HL-60 (cell line): ENCODE data around the gene LPAR2.

Experiments used
- DNase-seq, 2 experiments: peaks; one replicate each; pipeline ENCODE4 v3.0.0-alpha.2; 2010 to 2020; ENCODE audit warnings: low read depth in 1 of 2, low spot score in 1 of 2
- H3K27ac ChIP-seq: fragments of 250-450 bp; sonication (Bioruptor Pico); replicated peaks from 2 replicates; pipeline ENCODE4 v1.5.1; 2020; ENCODE audit warnings: mild to moderate bottlenecking, moderate library complexity
- H3K27me3 ChIP-seq: fragments of 250-450 bp; sonication (Bioruptor Pico); 2 replicates; pipeline ENCODE4 v1.5.1; 2021; ENCODE audit warnings: mild to moderate bottlenecking, moderate library complexity; ENCODE audit not compliant: insufficient read depth, poor library complexity, severe bottlenecking
- H3K4me3 ChIP-seq: replicated peaks from 2 replicates; pipeline ENCODE4 v1.5.1; 2011; ENCODE audit warnings: mild to moderate bottlenecking, control low read depth, low read length; ENCODE audit not compliant: insufficient read depth
- GABPA ChIP-seq: IDR thresholded peaks from 2 replicates; pipeline ENCODE4 v1.6.1; 2012; ENCODE audit warnings: low read depth
- POLR2AphosphoS5 ChIP-seq: IDR thresholded peaks from 2 replicates; pipeline ENCODE4 v1.6.1; 2012; ENCODE audit warnings: low read depth
- SPI1 ChIP-seq: IDR thresholded peaks from 2 replicates; pipeline ENCODE4 v1.6.1; 2012; ENCODE audit warnings: low read depth, mild to moderate bottlenecking, borderline replicate concordance
- TF ChIP-seq, protein P1 (sequence below): IDR thresholded peaks from one replicate; pipeline ENCODE4 v1.5.1; 2011; ENCODE audit warnings: low read length, control low read depth, inconsistent platforms; ENCODE audit not compliant: insufficient read depth
- TF ChIP-seq, protein P2 (sequence below): IDR thresholded peaks from 2 replicates; pipeline ENCODE4 v1.6.1; 2012; ENCODE audit warnings: low read depth; ENCODE audit not compliant: insufficient replicate concordance

Gene LPAR2

DNA sequence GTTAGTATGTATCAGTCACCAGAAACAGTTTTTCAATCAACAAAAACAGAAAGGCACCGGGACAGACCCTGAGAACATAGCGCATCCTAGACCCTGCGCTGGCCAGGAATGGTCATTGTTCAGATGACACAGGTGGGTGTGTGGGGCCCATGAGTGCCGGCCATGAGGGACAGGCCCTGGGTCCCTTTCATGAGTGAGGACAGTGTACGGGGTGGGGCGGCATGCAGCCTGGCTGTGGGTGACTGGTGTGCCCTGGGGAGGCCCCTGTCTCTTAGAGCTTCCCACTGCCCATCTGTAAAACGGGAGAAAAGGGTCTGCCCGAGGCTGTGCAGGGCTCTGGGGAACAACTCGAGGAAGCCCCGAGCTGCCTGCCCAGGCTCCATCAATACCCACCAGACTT, 35.3 kb downstream of the LPAR2 start:
- Histone ChIP-seq H3K27ac (no peak overlapping the region), H3K27me3 (no peaks in the 10 kb centered on the region), H3K4me3 (no peak overlapping the region)
- DNase-seq: no peak
- TF ChIP-seq SPI1: no peak
- TF ChIP-seq, protein P1, sequence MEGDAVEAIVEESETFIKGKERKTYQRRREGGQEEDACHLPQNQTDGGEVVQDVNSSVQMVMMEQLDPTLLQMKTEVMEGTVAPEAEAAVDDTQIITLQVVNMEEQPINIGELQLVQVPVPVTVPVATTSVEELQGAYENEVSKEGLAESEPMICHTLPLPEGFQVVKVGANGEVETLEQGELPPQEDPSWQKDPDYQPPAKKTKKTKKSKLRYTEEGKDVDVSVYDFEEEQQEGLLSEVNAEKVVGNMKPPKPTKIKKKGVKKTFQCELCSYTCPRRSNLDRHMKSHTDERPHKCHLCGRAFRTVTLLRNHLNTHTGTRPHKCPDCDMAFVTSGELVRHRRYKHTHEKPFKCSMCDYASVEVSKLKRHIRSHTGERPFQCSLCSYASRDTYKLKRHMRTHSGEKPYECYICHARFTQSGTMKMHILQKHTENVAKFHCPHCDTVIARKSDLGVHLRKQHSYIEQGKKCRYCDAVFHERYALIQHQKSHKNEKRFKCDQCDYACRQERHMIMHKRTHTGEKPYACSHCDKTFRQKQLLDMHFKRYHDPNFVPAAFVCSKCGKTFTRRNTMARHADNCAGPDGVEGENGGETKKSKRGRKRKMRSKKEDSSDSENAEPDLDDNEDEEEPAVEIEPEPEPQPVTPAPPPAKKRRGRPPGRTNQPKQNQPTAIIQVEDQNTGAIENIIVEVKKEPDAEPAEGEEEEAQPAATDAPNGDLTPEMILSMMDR: no peak
- TF ChIP-seq POLR2AphosphoS5: no peak
- TF ChIP-seq, protein P2, sequence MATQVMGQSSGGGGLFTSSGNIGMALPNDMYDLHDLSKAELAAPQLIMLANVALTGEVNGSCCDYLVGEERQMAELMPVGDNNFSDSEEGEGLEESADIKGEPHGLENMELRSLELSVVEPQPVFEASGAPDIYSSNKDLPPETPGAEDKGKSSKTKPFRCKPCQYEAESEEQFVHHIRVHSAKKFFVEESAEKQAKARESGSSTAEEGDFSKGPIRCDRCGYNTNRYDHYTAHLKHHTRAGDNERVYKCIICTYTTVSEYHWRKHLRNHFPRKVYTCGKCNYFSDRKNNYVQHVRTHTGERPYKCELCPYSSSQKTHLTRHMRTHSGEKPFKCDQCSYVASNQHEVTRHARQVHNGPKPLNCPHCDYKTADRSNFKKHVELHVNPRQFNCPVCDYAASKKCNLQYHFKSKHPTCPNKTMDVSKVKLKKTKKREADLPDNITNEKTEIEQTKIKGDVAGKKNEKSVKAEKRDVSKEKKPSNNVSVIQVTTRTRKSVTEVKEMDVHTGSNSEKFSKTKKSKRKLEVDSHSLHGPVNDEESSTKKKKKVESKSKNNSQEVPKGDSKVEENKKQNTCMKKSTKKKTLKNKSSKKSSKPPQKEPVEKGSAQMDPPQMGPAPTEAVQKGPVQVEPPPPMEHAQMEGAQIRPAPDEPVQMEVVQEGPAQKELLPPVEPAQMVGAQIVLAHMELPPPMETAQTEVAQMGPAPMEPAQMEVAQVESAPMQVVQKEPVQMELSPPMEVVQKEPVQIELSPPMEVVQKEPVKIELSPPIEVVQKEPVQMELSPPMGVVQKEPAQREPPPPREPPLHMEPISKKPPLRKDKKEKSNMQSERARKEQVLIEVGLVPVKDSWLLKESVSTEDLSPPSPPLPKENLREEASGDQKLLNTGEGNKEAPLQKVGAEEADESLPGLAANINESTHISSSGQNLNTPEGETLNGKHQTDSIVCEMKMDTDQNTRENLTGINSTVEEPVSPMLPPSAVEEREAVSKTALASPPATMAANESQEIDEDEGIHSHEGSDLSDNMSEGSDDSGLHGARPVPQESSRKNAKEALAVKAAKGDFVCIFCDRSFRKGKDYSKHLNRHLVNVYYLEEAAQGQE: no peak
- no peak for TF ChIP-seq GABPA

DNA sequence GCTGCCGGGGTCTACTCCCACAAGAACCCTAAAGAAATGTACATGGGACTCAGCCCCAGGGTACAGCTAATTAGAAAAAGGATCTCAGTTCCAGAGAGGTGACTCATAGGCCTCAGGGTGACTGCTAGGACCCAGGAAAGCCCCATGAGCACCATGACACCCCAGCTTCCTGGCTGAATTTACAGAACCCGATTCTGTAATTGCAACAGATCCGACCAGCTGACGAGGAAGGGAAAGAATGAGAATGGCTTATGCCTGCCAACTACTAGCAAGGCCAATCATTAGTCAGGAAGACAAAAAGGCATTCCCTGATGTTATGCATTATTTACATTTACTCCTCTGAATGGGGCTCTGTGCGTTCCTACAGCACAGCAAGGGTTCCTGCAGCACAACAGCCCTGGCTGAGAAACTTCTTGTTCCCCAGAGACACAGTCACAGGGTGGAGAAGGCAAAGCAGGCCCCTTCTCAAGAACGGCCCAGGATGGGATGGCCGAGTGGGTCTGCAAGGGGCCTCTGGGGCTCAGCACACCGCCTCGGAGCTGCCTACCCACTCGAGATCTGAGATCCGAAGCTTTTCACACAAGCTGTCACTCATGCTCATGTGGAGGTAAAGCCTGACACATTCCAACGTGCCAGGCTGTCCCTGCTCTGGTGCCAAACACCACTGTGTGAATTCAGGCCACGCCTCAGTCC, 36.7 kb downstream of the LPAR2 start:
- H3K27me3 ChIP-seq: no peaks in the 10 kb centered on the region
- TF ChIP-seq SPI1 (no peak), GABPA (no peak), POLR2AphosphoS5 (no peak)
- TF ChIP-seq, protein P2: no peak
- TF ChIP-seq, protein P1: no peak
- peak overlapping the region; percentile 51 for H3K27ac ChIP-seq
- no peak overlapping the region for H3K4me3 ChIP-seq
- peak; percentile 76 to 80 for DNase-seq

DNA sequence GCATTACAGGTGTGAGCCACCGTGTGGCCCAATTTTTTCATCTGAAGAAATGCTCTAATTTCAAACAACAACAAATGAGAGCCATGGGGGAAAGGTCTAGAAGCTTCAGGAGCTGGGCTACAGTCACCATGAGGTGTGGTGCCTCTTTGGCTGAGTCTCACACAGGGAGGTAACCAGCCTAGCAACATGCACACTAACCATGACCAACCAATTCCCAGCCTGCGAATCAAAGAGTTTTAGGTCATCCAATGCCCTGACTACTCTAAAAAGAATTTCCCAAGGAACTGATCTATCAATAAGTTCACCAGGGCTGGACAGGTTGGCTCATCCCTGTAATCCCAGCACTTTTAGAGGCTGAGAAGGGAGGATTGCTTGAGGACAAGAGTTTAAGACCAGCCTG, 39.5 kb downstream of the LPAR2 start:
- TF ChIP-seq POLR2AphosphoS5 (no peak), GABPA (no peak), SPI1 (no peak)
- TF ChIP-seq, protein P1: no peak
- TF ChIP-seq, protein P2: no peak
- no peak overlapping the region for H3K4me3 ChIP-seq
- H3K27ac ChIP-seq: no peak overlapping the region
- no peaks in the 10 kb centered on the region for H3K27me3 ChIP-seq
- DNase-seq: no peak
